K562 (cell line): ENCODE measurements around the gene RAB31. TPM values are rescaled to one million over a fixed set of nuclear protein-coding genes. Genes with fewer than 3 reads are reported as not detected.

ENCODE experiments used
- ARID3B ChIP-seq: fragments of 250-450 bp; sonication (Bioruptor Pico); IDR thresholded peaks from 2 replicates; pipeline ENCODE4 v1.4.0; 2020; ENCODE audit warnings: borderline replicate concordance
- CREB3L1 ChIP-seq: fragments of 450-650 bp; IDR thresholded peaks from 2 replicates; pipeline ENCODE4 v1.6.1; 2014; ENCODE audit warnings: low read depth, mild to moderate bottlenecking, moderate library complexity, borderline replicate concordance
- DLX4 ChIP-seq: fragments of 250-450 bp; sonication (Bioruptor Pico); IDR thresholded peaks from 2 replicates; pipeline ENCODE4 v1.6.1; 2021; ENCODE audit warnings: mild to moderate bottlenecking
- EGR1 ChIP-seq: fragments of 450-650 bp; conservative IDR thresholded peaks from 2 replicates; pipeline ENCODE4 v1.6.1; 2017; ENCODE audit warnings: mild to moderate bottlenecking
- EHMT2 ChIP-seq: fragments of 450-650 bp; IDR thresholded peaks from 2 replicates; pipeline ENCODE4 v1.6.1; 2018; ENCODE audit warnings: antibody characterized with exemption
- EZH2 ChIP-seq: IDR thresholded peaks from 2 replicates; pipeline ENCODE4 v1.6.1; 2012; ENCODE audit warnings: low read depth, mild to moderate bottlenecking, inconsistent platforms, low read length, borderline replicate concordance
- HDAC3 ChIP-seq: fragments of 450-650 bp; IDR thresholded peaks from 2 replicates; pipeline ENCODE4 v1.6.1; 2018; ENCODE audit warnings: borderline replicate concordance, mild to moderate bottlenecking, moderate library complexity; ENCODE audit not compliant: partially characterized antibody
- HMGN3 ChIP-seq: IDR thresholded peaks from 2 replicates; pipeline ENCODE4 v1.6.1; 2011; ENCODE audit warnings: borderline replicate concordance, low read depth, mild to moderate bottlenecking, mixed read lengths, low read length; ENCODE audit not compliant: insufficient read length; ENCODE audit errors: extremely low read depth
- MAFK ChIP-seq: IDR thresholded peaks from 2 replicates; pipeline ENCODE4 v1.6.1; 2011; ENCODE audit warnings: low read length, improper control_type of control experiment
- MIER1 ChIP-seq: fragments of 450-650 bp; IDR thresholded peaks from 2 replicates; pipeline ENCODE4 v1.6.1; 2016; ENCODE audit warnings: antibody characterized with exemption, mild to moderate bottlenecking, low read depth
- NCOR1 ChIP-seq: fragments of 450-650 bp; IDR thresholded peaks from 2 replicates; pipeline ENCODE4 v1.6.1; 2016; ENCODE audit warnings: mild to moderate bottlenecking, moderate library complexity
- PATZ1 ChIP-seq: fragments of 250-450 bp; sonication (Bioruptor Pico); IDR thresholded peaks from 2 replicates; pipeline ENCODE4 v1.5.0; 2020; ENCODE audit warnings: mild to moderate bottlenecking, borderline replicate concordance
- RFX5 ChIP-seq: IDR thresholded peaks from 2 replicates; pipeline ENCODE4 v1.6.1; 2011; ENCODE audit warnings: low read depth, mild to moderate bottlenecking, improper control_type of control experiment, low read length
- SFPQ ChIP-seq: fragments of 200-400 bp; formaldehyde crosslinking; IDR thresholded peaks from 2 replicates; pipeline ENCODE4 v1.6.1; 2017; ENCODE audit warnings: mild to moderate bottlenecking, low read depth, low read length, moderate library complexity
- ZC3H8 ChIP-seq: fragments of 450-650 bp; IDR thresholded peaks from 2 replicates; pipeline ENCODE4 v1.6.1; 2017
- ZNF77 ChIP-seq: fragments of 250-450 bp; sonication (Bioruptor Pico); IDR thresholded peaks from 2 replicates; pipeline ENCODE4 v1.5.0; 2020
- polyA plus RNA-seq, 8 experiments: library from polyadenylated mRNA; depleted of rRNA in 4 of 8; stranded (reverse) in 5 of 8; unstranded in 3 of 8; fragments of >200 nt; fragmentation: Nextera tagmentation in 2 of 8; fragmentation: Illumina TruSeq in 1 of 8; extraction: Ambion mirVana in 2 of 8; extraction: Trizol in 1 of 8; gene quantifications; 2 replicates each; pipeline versions ENCODE4 v1.2.1 to v1.2.3, GENCODE V29; 2011 to 2014; ENCODE audit warnings: inconsistent platforms in 1 of 8, missing spikeins in 1 of 8
- total RNA-seq, 7 experiments: library from RNA; depleted of rRNA in 6 of 7; stranded (reverse); fragments of >200 nt in 6 of 7; fragmentation: Illumina TruSeq in 2 of 7; extraction: Trizol in 2 of 7; gene quantifications; 2 replicates each; pipeline versions ENCODE4 v1.2.1 to v1.2.3, GENCODE V29; 2011 to 2021; ENCODE audit warnings: low replicate concordance in 1 of 7

The RAB31 gene
- total and polyA plus RNA-seq, 9 of the 15 experiments (the other 6 are each of a cell fraction or from before 2014, with no cell fraction given): 20.7 to 70.4 (median 41.3) TPM

- TF ChIP-seq ARID3B (CRISPR knock-in tag): no peak
- no peak for TF ChIP-seq SFPQ
- TF ChIP-seq PATZ1 (CRISPR knock-in tag): no peak
- TF ChIP-seq EZH2: no peak
- peak; percentile 69 for TF ChIP-seq NCOR1
- TF ChIP-seq ZC3H8: no peak
- TF ChIP-seq HMGN3: no peak
- TF ChIP-seq EHMT2: no peak
- no peak for TF ChIP-seq DLX4 (CRISPR knock-in tag)
- TF ChIP-seq ZNF77: no peak
- TF ChIP-seq RFX5: no peak
- no peak for TF ChIP-seq HDAC3
- no peak for TF ChIP-seq MAFK
- TF ChIP-seq CREB3L1: no peak; the same call in 1 of the 2 replicates
- TF ChIP-seq EGR1: no peak
- 0 out of 2 replicates have a peak, but pooled peaks have one; percentile 11 for TF ChIP-seq MIER1
- TF ChIP-seq, all 486 proteins: peak for 115
Measured at GRCh38 chr18:9849407-9850283, 141.5 kb downstream of the RAB31 start (continued).
